Sigmoid colon (tissue), 7 donors: Measurements from ENCODE around the gene CAT. TPM values are rescaled to one million over a fixed set of nuclear protein-coding genes. Genes with fewer than 3 reads are reported as not detected.

Experiments
- DNase-seq: peaks from one replicate; pipeline ENCODE4 v3.0.0-alpha.2; 2019
- H3K27ac ChIP-seq, 4 donors: fragments of 200-600 bp; sonication (generic); one replicate each; pipeline ENCODE4 v1.5.1; 2016 to 2019; ENCODE audit warnings: mild to moderate bottlenecking in 1 of 4
- H3K27me3 ChIP-seq, 3 donors: fragments of 200-600 bp; sonication (generic); one replicate each; pipeline ENCODE4 v1.5.1; 2019; ENCODE audit warnings: mild to moderate bottlenecking in 1 of 3
- H3K36me3 ChIP-seq, 4 donors: fragments of 200-600 bp; sonication (generic); one replicate each; pipeline ENCODE4 v1.5.1; 2016 to 2019
- H3K4me1 ChIP-seq, 4 donors: fragments of 200-600 bp; sonication (generic); one replicate each; pipeline ENCODE4 v1.5.1; 2017 to 2019
- H3K4me3 ChIP-seq, 4 donors: fragments of 200-600 bp; sonication (generic); one replicate each; pipeline ENCODE4 v1.5.1; 2017 to 2019; ENCODE audit warnings: mild to moderate bottlenecking in 2 of 4, moderate library complexity in 1 of 4
- H3K9me3 ChIP-seq, 4 donors: fragments of 200-600 bp in 3 of 4; sonication (generic) in 3 of 4; one replicate each; pipeline versions ENCODE4 v1.5.1 to v1.6.1; 2013 to 2019
- EP300 ChIP-seq, 4 donors: sonication (generic); formaldehyde crosslinking; IDR thresholded peaks; one replicate each; pipeline ENCODE4 v1.6.1; 2017; ENCODE audit warnings: antibody characterized with exemption in 4 of 4
- POLR2A ChIP-seq, 2 donors: fragments of 450-650 bp; IDR thresholded peaks; one replicate each; pipeline ENCODE4 v1.6.1; 2016; ENCODE audit warnings: antibody characterized with exemption in 2 of 2, mild to moderate bottlenecking in 2 of 2, moderate library complexity in 2 of 2
- POLR2AphosphoS5 ChIP-seq, 4 donors: sonication (generic); formaldehyde crosslinking; IDR thresholded peaks; one replicate each; pipeline ENCODE4 v1.6.1; 2017; ENCODE audit warnings: antibody characterized with exemption in 4 of 4
- WGBS, 2 donors: extraction: QIAGEN DNeasy Blood & Tissue Kit; methylation state at CpG; one replicate each; pipeline ENCODE4 v1.1.7; 2013; 5-methylcytosine and 5-hydroxymethylcytosine counted together
- intact Hi-C: fragments of 100-400 bp; cut with DNase I; formaldehyde crosslinking; loops from one replicate; pipeline ENCODE4 v1.15.1; 2023
- polyA plus RNA-seq, 3 donors: library from polyadenylated mRNA; stranded (reverse); fragments of 200-250 nt; gene quantifications; one replicate each; pipeline ENCODE4 v1.2.3, GENCODE V29; 2013
- total RNA-seq, 4 donors: library from RNA; depleted of rRNA; stranded (reverse); fragments of >200 nt; gene quantifications; one replicate each; pipeline ENCODE4 v1.1.0, GENCODE V29; 2016
- TF ChIP-seq, protein P1 (sequence below), 4 experiments: fragments of 450-650 bp in 3 of 4; fragments of 200-600 bp in 1 of 4; IDR thresholded peaks; one replicate each; pipeline ENCODE4 v1.5.1; 2016 to 2019; ENCODE audit warnings: antibody characterized with exemption in 4 of 4, mild to moderate bottlenecking in 3 of 4, moderate library complexity in 2 of 4
- donor health status: healthy with polysubstance abuse.
- donor health status: Bipolar disorder and iron deficiency.
- donor health status: healthy.

Gene CAT
- total and polyA plus RNA-seq, 7 donors = 64.1 to 164 (median 87.5) TPM

DNA sequence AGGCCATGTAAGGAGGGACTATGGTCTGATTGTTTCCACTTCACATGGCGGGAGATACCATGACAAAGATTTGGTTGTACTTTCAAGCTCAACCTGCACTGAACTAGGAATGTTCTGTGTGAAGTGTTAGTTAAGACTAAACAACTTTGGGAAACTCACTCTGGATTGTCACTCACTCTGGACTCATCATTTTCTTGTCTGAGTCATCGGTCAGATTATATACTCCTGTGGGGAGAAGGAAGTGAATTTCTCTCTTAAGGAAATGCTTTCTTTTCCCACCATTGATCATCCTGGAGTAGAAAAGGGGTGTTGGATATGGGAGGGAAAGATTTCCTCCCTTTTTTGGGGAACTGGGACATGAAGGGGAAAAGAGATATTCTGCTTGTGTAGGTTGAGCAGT lies 26.9 kb upstream of the CAT start:
- H3K27ac ChIP-seq = no peak overlapping the region
- peaks cover 0 to 5% (median 3%) of the 10 kb centered on the region in 4 donors for H3K9me3 ChIP-seq
- intact Hi-C loops = no loop called here
- no peak overlapping the region for H3K4me3 ChIP-seq
- no peak for TF ChIP-seq POLR2AphosphoS5 (IDR thresholded peaks at IDR 0.05)
- no peak for TF ChIP-seq POLR2A (IDR thresholded peaks at IDR 0.05)
- TF ChIP-seq EP300 (IDR thresholded peaks at IDR 0.05) = no peak
- TF ChIP-seq, protein P1, sequence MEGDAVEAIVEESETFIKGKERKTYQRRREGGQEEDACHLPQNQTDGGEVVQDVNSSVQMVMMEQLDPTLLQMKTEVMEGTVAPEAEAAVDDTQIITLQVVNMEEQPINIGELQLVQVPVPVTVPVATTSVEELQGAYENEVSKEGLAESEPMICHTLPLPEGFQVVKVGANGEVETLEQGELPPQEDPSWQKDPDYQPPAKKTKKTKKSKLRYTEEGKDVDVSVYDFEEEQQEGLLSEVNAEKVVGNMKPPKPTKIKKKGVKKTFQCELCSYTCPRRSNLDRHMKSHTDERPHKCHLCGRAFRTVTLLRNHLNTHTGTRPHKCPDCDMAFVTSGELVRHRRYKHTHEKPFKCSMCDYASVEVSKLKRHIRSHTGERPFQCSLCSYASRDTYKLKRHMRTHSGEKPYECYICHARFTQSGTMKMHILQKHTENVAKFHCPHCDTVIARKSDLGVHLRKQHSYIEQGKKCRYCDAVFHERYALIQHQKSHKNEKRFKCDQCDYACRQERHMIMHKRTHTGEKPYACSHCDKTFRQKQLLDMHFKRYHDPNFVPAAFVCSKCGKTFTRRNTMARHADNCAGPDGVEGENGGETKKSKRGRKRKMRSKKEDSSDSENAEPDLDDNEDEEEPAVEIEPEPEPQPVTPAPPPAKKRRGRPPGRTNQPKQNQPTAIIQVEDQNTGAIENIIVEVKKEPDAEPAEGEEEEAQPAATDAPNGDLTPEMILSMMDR (IDR thresholded peaks at IDR 0.05) = no peak
- peaks cover 0 to 6% (median 0%) of the 10 kb centered on the region in 3 donors for H3K27me3 ChIP-seq
- no peaks in the 10 kb centered on the region for H3K4me1 ChIP-seq
- DNase-seq = no peak
- WGBS, 2 donors = 93 to 94% methylated on average over 2 of the region's 2 CpGs
- no peaks in the 10 kb centered on the region for H3K36me3 ChIP-seq

DNA sequence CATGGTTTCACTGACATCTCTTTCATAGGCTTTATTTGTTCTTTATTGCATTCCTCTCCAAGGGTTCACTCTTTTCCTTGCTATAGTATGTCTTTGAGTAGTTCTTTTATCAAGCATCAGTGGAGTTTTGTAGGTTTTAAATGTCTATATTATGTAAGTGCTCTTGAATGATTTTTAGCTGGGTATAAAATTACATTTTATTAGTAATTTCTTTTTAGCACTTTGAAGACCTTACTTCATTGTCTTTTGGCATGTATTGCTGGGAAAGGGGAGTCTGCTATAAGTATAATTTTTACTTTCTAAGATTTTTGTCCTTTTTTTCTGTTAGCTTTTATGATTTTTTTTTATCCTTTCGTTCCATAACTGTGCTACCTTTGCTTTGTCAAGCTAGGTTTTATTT lies 25.5 kb upstream of the CAT start:
- 83 to 89% methylated on average over 1 of the region's 1 CpG for WGBS, 2 donors
- DNase-seq = no peak
- H3K4me3 ChIP-seq = no peak overlapping the region
- H3K27me3 ChIP-seq = no peaks in the 10 kb centered on the region
- H3K36me3 ChIP-seq = no peaks in the 10 kb centered on the region
- intact Hi-C loops = no loop called here
- no peak for TF ChIP-seq POLR2AphosphoS5 (IDR thresholded peaks at IDR 0.05)
- TF ChIP-seq, protein P1 (IDR thresholded peaks at IDR 0.05) = no peak
- TF ChIP-seq POLR2A (IDR thresholded peaks at IDR 0.05) = no peak
- TF ChIP-seq EP300 (IDR thresholded peaks at IDR 0.05) = no peak
- peaks cover 0 to 5% (median 3%) of the 10 kb centered on the region in 4 donors for H3K9me3 ChIP-seq
- H3K27ac ChIP-seq = no peak overlapping the region
- H3K4me1 ChIP-seq = no peaks in the 10 kb centered on the region

DNA sequence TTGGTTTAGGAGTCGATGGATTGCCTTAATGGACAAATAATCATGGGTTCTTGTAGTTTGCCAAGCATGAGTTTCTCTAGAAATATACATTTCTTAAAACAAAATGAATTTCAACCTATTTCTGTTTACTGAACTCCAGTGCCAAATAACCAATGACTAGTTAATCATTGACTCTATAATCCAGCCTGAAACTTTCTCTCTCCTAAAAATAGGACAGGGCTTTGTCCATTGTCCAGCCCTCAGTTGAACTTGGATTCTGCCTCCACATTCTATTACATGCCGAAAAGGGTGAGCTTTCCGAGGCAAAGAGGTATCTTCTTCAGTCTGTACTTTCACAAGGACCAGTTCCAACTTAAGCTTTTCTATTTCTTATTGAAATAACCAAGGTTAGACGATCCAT lies 23.2 kb upstream of the CAT start:
- no peaks in the 10 kb centered on the region for H3K27me3 ChIP-seq
- intact Hi-C loops = no loop called here
- H3K36me3 ChIP-seq = no peaks in the 10 kb centered on the region
- H3K9me3 ChIP-seq = peaks cover 0 to 5% (median 3%) of the 10 kb centered on the region in 4 donors
- no peak for TF ChIP-seq POLR2A (IDR thresholded peaks at IDR 0.05)
- TF ChIP-seq POLR2AphosphoS5 (IDR thresholded peaks at IDR 0.05) = no peak
- TF ChIP-seq, protein P1 (IDR thresholded peaks at IDR 0.05) = no peak
- no peak for TF ChIP-seq EP300 (IDR thresholded peaks at IDR 0.05)
- 50 to 71% methylated on average over 4 of the region's 4 CpGs for WGBS, 2 donors
- no peaks in the 10 kb centered on the region for H3K4me1 ChIP-seq
- H3K4me3 ChIP-seq = no peak overlapping the region
- no peak overlapping the region for H3K27ac ChIP-seq
- no peak for DNase-seq

DNA sequence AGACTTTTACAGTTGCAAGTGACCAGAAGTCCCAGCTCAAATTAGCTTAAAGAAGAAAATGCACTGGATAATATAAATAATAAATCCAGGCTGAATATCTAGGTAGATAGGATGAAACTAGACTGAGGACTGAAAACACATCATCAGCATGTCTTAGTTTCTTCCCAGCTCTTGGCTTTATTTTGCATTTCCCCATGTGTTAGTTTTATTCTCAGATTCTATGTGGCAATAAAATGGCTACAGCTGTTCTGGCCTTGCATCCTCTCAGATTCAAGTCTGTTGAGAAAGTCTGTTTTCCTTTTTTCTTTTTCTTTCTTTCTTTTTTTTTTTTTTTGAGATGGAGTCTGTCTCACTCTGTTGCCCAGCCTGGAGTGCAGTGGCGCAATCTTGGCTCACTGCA lies 22.6 kb upstream of the CAT start:
- DNase-seq = no peak
- H3K36me3 ChIP-seq = no peaks in the 10 kb centered on the region
- no peaks in the 10 kb centered on the region for H3K27me3 ChIP-seq
- TF ChIP-seq EP300 (IDR thresholded peaks at IDR 0.05) (no peak), POLR2A (IDR thresholded peaks at IDR 0.05) (no peak), POLR2AphosphoS5 (IDR thresholded peaks at IDR 0.05) (no peak)
- TF ChIP-seq, protein P1 (IDR thresholded peaks at IDR 0.05) = no peak
- H3K27ac ChIP-seq = no peak overlapping the region
- 44 to 86% methylated on average over 1 of the region's 1 CpG for WGBS, 2 donors
- H3K4me1 ChIP-seq = no peaks in the 10 kb centered on the region
- intact Hi-C loops = no loop called here
- peaks cover 0 to 5% (median 3%) of the 10 kb centered on the region in 4 donors for H3K9me3 ChIP-seq
- no peak overlapping the region for H3K4me3 ChIP-seq

DNA sequence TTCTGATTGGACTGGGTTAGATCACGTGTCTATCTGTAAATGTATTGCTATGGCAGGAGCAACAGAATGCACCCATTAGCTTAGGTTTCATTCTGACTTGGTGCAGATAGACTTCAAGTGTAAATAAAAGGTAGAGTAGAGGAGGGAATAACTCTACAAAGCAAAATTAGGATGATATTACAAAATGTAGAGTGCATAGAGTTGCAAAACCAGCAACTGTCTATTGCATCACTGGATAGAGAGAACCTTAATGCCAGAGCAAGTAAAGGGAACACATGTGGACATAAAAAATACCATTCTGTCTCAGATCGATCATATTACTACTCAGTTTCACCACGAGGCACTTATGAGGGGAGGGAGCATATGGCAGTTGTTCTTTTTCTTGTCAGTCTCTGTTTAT lies 22.0 kb upstream of the CAT start:
- intact Hi-C loops = no loop called here
- WGBS, 2 donors = 52 to 73% methylated on average over 3 of the region's 3 CpGs
- TF ChIP-seq POLR2A (IDR thresholded peaks at IDR 0.05) (no peak), POLR2AphosphoS5 (IDR thresholded peaks at IDR 0.05) (no peak), EP300 (IDR thresholded peaks at IDR 0.05) (no peak)
- TF ChIP-seq, protein P1 (IDR thresholded peaks at IDR 0.05) = no peak

More for the DNA sequence above, 22.0 kb upstream of the CAT start:
- Histone ChIP-seq H3K9me3 (peaks cover 0 to 5% (median 3%) of the 10 kb centered on the region in 4 donors), H3K36me3 (no peaks in the 10 kb centered on the region), H3K27me3 (no peaks in the 10 kb centered on the region), H3K4me3 (no peak overlapping the region), H3K4me1 (no peaks in the 10 kb centered on the region), H3K27ac (no peak overlapping the region)
- DNase-seq = no peak
